ENCODE data around the gene UBR3.
"Not testable (repeated sequence)": the region's sequence is repeated elsewhere in the genome, so short reads cannot be mapped to it uniquely, and the experiment has no call there.

Gene UBR3

DNA sequence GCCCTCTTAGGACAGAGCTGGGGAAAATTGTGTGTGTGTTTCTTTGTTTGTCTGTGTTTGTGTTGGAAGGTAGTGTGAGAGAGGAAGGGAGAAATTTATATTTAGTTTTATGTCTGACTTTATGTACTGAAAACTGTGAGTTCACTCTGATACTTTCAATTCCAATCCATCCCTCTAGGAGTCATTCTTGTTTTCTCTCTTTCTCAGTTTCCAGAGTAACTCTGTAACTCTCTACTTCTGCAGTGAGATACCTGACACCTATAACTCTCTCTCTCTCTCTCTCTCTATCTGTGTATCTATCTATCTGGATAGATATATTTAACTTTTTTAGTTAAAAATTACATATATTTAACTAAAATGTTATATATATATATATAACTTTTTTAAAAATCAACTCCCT lies 128.7 kb downstream of the UBR3 start:
- DNase-seq = no peak

DNA sequence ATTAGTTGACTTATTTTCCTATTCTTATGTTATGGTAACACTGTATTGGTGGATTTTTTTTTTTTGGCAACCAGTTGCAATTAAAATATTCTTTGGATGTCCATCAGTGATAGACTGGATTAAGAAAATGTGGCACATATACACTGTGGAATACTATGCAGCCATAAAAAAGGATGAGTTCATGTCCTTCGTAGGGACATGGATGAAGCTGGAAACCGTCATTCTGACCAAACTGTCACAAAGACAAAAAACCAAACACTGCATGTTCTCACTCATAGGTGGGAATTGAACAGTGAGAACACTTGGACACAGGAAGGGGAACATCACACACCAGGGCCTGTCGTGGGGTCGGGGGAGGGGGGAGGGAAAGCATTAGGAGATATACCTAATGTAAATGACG lies 130.0 kb downstream of the UBR3 start:
- DNase-seq = not testable (repeated sequence)

DNA sequence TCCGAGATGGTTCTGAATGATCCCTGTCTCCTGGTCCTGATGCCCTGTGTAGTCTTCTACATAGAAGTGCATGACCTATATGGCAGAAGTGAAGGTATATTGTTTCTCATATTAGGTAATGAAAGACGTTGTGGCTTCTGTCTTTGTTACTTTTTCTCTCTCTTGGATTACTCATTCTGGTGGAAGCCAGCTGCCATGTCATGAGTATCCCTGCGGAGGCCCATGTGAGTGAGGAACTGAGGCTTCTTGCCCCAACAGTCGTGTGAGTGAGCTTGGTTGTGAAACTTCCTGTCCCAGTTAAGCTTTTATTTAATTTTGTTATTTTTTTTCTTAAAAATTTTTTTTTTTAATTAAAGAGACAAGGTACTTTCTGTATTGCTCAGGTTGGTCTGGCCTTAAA lies 134.7 kb downstream of the UBR3 start:
- no peak for DNase-seq

DNA sequence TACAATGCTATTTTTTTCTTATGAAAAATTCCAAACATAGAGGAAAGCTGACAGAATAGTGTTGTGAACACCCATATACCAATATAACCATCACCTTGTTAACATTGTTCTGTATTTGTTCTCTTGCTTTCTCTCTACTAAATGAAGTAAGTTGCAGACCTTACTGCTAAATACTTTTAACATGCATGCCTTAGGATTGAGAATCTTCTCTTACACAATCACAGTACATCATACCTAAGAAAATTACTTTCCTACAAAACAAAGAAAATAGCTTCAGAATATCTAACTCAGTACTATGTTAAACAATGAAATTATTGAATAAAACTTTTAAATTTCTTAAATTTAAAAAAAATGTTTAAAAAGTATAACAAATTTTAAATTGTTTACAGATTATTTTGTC lies 136.5 kb downstream of the UBR3 start:
- DNase-seq = no peak

DNA sequence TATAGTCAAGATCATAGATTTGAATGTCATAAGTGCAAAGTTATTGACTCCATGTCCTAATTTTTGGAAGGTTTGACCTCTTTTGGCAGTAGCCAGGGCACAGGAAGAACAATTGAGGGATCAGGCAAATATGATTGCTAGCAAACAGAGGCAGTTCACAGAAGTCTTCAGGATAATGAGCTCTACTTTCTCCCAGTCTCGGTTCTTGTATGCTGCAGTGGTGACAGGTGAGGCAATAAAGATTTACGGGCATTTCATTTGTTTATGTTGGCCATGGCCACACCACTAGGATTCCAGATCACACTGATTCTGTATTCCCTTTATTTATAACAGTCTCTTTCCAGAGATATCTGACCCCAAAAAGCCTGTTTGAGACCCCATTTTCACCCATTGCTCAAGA lies 137.5 kb downstream of the UBR3 start:
- DNase-seq = no peak

DNA sequence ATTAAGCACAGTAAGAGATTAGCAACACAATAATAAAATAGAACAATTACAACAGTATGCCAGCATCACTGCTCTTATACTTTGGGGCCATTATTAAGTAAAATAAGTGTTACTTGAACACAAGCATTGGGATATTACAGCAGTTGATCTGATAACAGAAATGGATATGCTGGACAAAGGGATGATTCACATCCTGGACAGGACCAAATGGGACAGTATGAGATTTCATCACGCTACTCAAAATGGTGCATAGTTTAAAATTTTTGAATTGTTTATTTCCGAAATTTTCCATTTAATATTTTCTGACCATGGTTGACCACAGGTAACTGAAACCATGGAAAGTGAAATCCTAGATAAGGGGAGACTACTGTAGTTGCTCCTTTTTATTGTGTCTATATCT lies 138.2 kb downstream of the UBR3 start:
- DNase-seq = no peak

DNA sequence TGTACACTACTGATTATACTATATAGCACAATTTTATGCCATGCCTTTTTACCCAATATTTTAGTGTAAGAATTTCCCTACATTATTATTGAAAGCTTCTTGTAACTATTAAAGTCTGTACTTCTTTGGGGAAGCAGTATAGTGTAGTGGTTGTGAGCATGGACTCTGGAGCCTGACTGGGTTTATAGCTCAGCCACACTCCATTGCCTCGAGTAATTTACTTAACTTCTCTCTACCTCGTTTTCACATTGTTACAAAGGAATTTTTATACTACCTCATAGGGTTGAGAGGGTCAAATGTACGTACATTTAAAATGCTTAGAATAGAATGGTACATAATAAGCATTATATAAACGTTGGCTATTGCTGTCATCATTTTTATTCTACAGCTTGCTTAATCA lies 139.2 kb downstream of the UBR3 start:
- no peak for DNase-seq

DNA sequence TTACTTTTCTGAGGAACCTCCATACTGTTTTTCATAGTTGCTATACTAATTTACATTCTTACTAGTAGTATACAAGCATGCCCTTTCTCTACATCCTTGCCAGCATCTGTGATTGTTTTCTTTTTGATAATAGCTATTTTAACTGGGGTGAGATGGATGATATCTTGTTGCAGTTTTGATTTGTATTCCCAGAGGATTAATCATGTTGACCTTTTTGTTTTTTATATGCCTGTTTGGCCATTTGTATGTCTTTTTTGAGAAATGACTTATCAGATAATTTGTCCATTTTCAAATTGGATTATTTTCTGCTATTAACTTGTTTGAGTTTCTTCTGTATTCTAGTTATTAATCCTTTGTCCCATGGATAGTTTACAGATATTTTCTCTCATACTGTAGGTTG lies 141.5 kb downstream of the UBR3 start:
- DNase-seq = no peak

DNA sequence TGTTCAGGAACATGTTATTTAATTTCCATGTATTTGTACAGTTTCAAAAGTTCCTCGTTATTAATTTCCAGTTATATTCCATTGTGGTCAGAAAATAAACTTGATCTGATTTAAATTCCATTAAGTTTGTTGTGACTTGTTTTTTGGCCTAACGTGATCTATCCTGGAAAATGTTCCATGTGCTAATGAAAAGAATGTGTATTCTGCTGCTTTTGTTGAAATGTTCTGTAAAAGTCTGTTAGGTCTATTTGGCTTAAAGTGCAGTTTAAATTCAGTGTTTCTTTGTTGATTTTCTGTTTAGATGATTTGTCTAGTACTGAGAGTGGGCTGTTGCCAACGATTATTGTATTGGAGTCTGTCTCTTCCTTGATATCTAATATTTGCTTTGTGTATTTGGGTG lies 148.0 kb downstream of the UBR3 start:
- DNase-seq = no peak

DNA sequence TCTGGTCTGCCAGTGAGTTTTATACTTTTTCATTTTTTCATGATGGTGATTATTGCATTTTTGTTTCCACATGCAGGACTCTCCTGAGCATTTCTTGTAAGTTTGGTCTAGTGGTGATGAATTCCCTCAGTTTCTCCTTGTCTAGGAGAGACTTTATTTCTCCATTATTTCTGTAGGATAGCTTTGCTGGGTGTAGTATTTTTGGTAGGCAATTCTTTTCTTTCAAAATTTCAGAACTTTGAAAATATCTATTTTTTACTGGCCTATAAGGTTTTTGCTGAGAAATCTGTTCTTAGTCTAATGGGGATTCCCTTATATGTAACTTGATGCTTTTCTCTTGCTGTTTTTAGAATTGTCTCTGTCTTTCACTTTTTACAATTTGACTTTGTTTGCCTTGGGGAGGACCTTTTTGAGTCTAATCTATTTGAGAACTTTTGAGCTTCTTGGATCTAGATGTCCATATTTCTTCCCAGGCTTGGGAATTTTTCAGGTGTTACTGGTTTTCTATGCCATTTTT lies 149.1 kb downstream of the UBR3 start:
- no peak for DNase-seq

DNA sequence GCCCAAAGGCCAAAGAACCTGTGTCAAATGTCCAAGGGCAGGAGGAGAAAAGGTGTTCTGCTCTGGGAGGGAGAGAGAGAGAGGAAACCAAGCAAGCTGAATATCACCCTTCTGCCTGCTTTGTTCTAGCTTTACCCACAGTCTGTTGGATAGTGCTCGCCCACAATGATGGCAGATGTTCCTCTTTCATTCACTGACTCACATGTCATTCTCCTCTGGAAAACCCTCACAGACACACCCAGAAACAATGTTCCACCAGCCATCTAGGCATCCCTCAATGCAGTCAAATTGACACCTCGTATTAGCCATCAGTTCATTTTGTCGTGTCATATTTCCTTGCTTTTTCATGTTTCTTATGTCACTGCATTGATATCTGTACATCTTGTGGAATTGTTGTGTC lies 150.3 kb downstream of the UBR3 start:
- DNase-seq = no peak

DNA sequence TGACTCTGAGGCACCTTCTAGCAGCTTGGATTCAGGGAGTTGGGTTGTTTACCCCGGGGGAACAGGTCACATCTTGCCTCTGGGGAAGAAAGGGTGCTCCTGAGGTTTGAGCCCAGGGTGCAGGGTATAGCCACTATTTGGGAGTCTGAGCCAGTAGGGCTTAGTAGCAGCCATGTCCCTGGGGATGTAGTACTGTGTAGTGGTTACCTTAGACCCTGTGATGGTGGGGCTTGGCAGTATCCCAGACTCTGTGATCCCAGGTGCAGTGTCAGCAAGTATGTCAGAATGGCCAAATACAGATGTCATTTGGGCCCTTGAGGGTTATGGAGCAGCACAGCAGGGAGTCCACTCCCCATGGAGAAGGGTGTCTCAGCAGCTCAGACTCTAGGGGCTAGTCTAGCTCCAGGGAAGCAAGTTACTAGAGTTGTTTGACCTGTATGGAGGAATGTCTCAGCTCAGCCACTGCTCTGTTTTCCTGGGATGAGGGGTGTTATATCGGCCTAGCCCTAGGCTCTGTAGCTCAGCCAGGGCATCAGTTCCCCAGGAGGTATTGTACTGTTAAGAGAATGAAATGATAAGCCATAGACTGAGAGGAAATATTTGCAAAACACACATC lies 151.3 kb downstream of the UBR3 start:
- DNase-seq = no peak

DNA sequence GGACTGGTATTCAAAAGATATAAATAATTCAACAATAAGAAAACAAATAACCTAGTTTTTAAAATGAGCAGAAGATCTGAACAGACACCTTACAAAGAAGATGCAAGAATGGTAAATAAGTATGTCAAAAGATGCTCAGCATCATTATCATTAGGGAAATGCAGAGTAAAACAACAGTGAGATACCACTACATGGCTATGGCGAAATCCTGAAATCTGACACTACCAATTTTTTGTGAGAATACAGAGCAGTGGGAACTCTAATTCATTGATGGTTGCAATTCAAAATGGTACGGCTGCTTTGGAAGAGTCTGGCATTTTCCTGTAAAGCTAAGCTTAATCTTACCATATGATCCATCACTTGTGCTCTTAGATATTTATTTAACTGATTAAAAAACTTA lies 151.8 kb downstream of the UBR3 start:
- DNase-seq = no peak

DNA sequence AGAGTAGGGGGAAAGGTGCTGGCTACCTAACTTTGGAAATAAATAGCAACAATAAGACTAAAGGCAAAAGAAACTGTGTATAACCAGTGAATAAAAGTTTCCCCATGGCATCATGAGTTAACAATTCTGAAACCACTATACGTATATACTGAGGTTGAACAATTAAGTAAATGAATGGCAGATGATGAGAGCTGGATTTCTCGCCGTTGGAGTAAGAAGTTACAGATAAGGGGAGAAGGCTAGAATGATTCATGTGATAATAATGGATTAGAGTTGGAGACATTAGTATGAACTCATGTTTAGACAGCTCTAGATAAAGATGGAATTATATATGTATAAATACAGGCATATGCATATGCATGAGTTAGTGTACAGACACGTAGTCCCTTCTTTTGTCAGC lies 152.7 kb downstream of the UBR3 start:
- DNase-seq = no peak

DNA sequence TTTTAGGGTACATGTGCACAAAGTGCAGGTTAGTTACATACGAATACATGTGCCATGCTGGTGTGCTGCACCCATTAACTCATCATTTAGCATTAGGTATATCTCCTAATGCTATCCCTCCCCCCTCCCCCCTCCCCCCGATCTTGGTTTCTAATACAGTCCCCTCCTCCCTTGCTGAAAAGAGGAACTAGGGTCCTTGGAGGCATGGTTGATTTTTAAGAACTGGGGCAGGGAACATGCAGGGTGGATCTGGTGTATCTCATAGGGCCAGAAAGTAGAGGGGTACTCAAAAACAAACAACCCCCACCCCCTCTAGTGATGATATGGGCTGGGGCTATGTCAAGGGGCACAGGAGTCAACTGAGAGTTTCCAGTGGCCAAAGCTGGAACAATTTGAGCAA lies 153.4 kb downstream of the UBR3 start:
- DNase-seq = no peak

DNA sequence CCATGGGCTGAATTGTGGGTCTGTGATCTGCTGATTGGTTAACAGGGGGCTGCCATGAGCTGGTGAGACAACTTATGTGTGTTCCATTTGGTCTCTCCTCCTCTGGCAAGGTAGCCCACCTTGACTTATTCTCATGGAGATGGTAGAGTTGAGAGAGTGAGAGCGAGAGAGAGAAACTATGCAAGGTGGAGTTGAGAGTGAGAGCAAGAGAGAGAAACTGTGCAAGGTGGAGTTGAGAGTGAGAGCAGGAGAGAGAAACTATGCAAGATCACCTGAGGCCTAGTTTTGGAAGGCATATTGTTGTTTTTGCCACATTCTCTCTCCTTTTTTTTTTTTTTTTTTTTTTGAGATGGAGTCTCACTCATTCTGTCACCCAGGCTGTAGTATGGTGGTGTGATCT lies 155.7 kb downstream of the UBR3 start:
- no peak for DNase-seq

DNA sequence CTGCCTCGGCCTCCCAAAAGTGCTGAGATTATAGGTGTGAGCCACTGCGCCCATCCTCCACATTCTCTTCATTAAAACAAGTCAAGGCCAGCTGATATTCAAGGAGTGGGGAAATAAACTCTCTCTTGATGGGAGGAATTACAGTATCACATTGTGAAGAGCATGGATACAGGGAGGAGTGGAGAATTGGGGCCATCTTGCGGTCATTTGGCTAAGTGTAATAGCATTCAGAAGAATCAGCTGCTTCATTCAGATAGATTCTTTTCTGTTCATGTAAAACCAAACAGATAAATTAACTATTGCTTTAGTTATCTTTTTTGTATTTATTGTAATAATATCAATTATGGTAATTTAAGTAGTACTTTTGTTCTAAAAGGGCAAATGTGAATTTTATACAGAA lies 156.3 kb downstream of the UBR3 start:
- DNase-seq = no peak

DNA sequence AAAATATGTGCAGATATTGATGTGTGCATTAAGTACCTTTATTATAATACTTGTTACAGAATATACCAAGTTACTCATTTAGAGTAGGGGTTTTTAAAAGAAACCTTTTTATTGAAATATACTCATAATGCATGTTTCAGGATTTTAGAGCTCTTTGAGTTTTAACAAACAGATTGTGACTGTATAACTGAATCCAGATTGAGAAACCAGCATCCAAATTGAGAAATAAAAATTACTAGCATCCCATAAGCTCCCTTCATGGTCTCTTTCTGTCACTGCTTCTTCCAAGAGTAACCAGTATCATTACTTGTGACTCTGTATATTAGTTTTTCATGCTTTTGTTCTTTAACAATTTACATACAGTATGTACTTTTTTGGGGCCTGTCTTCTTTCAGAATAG lies 156.9 kb downstream of the UBR3 start:
- no peak for DNase-seq

DNA sequence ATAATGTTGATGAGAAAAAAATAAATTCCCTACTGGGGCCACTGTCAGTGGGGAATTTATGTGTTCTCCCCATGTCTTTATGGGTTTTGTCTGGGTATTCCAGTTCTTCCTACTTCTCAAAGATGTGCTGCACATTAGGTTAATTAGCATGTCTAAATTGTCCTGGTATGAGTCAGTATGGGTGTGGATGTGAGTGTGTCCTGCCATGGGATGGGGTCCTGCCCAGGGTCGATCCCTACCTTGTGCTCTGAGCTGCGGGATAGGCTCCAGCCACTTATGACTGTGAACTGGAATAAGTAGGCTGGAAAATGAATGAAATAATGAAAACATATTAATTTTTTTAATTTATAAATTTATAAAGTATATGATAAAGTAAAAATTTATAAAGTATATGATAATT lies 167.5 kb downstream of the UBR3 start:
- DNase-seq = no peak

DNA sequence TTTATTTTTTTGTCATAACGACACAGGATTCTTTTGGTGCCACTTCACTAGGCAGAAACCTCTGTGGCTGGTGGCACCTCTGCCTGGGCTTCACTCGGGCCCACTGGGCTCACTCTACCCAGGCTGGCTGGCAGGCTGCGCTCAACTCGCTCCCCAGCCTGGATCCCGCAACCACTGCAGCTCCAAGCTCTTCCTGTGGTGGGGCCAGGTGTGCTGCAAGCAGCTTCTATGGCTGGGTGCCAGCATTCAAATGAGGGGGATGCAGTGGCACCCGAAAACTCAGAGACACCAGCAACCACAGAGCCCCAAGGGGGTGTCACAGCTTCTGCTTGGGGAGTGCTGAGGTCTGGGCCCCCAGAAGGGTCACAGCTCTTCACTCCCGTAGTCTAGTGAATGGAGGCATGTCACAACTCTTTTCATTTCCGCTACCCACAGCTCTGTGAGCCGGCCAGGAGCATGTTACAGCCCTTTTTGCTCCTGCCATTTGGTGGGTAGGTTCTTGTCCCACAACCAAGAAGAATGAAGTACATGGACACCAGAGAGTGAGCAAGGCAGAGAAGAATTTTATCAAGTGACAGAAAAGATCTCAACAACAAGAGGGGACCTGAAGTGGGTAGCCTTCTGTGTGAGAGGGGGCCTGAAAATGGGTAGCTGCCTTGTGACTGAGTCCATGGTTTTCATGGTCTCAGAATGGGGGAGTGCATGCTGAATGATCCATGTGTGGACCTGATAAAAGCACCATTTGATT lies 170.1 kb downstream of the UBR3 start:
- no peak for DNase-seq

DNA sequence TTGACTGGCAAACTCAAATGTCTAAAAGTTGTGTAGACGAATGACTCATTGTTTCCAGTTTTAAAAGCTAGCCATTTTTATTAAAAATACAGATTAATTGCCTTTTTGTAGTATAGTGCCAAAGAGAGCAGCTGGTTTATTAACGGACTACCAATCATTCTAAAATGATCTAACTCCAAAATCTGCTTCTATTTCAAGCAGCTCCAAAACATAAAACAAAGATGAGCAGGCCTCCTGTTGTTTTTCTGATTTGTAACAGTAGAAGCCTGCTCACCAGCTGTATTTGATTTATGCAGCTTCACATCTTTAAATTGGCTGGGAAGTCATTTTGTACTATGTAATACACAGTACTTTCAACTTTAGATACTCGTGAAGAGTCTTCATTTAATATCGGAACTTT lies 171.8 kb downstream of the UBR3 start:
- no peak for DNase-seq

DNA sequence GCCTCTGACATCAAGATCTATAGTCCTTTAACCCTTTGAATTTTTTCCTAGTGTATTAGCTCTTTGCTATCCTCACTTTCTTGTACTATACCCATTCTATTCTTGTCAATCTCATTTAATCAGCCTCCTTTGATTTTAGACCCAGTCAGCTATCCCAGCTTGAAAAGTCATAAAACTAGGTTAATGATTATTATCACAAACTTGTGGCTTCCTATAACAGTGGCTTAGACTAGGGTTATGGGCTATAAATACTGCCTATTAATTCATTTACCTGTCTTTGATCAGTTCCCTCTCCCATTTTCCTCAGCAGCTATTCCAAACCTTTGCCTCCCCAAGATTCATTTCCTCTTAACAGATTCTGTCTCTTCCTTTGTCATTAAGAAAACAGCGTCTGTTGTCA lies 174.8 kb downstream of the UBR3 start:
- DNase-seq = no peak

DNA sequence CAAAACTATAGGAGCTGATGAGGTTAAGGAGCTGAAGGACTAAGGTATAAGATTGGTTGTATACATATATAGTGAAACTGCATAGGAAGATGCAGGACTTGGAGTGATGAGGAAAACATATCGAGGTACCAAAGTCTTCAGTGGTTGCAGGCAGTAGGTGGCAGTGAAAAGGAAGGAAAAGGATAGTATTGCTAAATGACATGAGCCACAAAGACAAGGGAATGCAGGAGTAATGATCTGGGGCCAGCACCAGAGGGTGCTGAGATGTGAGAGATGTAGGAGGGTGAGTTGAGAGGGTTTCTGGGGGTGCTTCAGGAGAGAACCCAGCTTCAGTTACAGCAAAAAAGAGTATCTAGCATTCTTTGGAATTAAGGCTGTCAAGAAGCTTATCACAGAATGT lies 178.4 kb downstream of the UBR3 start:
- no peak for DNase-seq

DNA sequence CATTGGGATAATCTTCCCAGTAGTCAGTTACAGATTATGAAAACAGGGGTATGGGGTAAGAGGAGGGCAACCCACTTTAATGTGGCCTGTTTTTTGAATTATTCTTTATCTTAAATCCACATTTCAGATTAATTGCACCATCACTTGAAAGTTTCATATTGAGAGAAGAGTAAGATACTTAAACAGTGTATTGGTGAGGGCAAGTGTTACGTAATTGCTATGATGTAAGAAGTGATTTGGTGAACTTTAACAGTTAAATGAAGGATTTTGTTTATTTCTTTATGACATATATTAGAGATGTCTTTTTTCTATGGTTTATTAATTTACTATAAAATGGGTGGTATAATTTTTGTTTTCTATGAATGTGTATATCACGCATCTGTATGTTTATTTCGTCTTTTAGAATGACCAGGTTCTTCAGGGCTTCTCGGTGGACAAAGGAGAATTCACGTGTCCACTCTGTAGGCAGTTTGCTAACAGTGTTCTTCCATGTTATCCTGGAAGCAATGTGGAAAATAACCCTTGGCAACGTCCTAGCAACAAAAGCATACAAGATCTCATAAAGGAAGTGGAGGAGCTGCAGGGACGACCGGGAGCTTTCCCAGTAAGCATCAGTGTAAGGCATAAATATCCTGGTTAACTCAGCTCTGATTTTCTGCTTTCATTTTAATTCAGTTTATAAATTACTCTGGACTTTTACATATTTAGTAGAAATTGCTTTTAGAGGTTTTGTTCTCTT lies 179.5 kb downstream of the UBR3 start:
- no peak for DNase-seq
